Renal cortex interstitium (tissue), 11 donors: ENCODE measurements around the gene SPRR3. TPM values are rescaled to one million over a fixed set of nuclear protein-coding genes. Genes with fewer than 3 reads are reported as not detected.
"Not testable (repeated sequence)": the region's sequence is repeated elsewhere in the genome, so short reads cannot be mapped to it uniquely, and the experiment has no call there.

ENCODE experiments used
- DNase-seq, 11 donors: peaks; one replicate each; pipeline ENCODE4 v3.0.0-alpha.2; 2013; ENCODE audit warnings: low read depth in 9 of 11, low spot score in 4 of 11; ENCODE audit errors: extremely low read depth in 1 of 11
- polyA plus RNA-seq, 3 donors: library from polyadenylated mRNA; unstranded; fragments of 120-200 nt; gene quantifications; one replicate each; pipeline ENCODE4 v1.2.1, GENCODE V29; 2013; ENCODE audit not compliant: insufficient read length in 3 of 3

Gene SPRR3
- polyA plus RNA-seq, 3 donors, result not detected

- peak in 1 of 11 donors; percentile 3 for DNase-seq
Measured at GRCh38 chr1:152981146-152981871, 20.2 kb upstream of the SPRR3 start.

GRCh38 chr1:152982076-152982475, 19.5 kb upstream of the SPRR3 start:
- no peak for DNase-seq

- no peak for DNase-seq
Measured at GRCh38 chr1:152983234-152983633, 18.3 kb upstream of the SPRR3 start.

GRCh38 chr1:152983743-152984142, 17.8 kb upstream of the SPRR3 start, which contains the start of gene SPRR1A:
Gene SPRR1A, plus strand, starts transcription at chr1:152984081. Its CDS starts 1,150 bp downstream, at chr1:152985231.
- no peak for DNase-seq

- DNase-seq, result no peak
Measured at GRCh38 chr1:152986578-152986977, 15.0 kb upstream of the SPRR3 start.

GRCh38 chr1:152993186-152993585, 8.4 kb upstream of the SPRR3 start:
- no peak for DNase-seq

- no peak for DNase-seq
Measured at GRCh38 chr1:152995842-152996241, 5.7 kb upstream of the SPRR3 start.

- DNase-seq, result no peak
Measured at GRCh38 chr1:152996633-152997400, 4.7 kb upstream of the SPRR3 start.

GRCh38 chr1:152997901-152998300, 3.6 kb upstream of the SPRR3 start:
- no peak for DNase-seq

- no peak for DNase-seq
Measured at GRCh38 chr1:152998476-152998875, 3.1 kb upstream of the SPRR3 start.

GRCh38 chr1:152999818-153000217, 1.7 kb upstream of the SPRR3 start:
- DNase-seq, result no peak

- no peak for DNase-seq
Measured at GRCh38 chr1:153000294-153000693, 1.3 kb upstream of the SPRR3 start.

- not testable (repeated sequence) for DNase-seq
Measured at GRCh38 chr1:153011235-153011758, 9.7 kb downstream of the SPRR3 start.

GRCh38 chr1:153021829-153022228, 20.3 kb downstream of the SPRR3 start:
- DNase-seq, result not testable (repeated sequence)

GRCh38 chr1:153022340-153022739, 20.8 kb downstream of the SPRR3 start:
- not testable (repeated sequence) for DNase-seq

GRCh38 chr1:153023109-153023508, 21.6 kb downstream of the SPRR3 start:
- DNase-seq, result no peak

GRCh38 chr1:153024413-153024812, 22.9 kb downstream of the SPRR3 start:
- DNase-seq, result no peak

- DNase-seq, result no peak
Measured at GRCh38 chr1:153025797-153026196, 24.2 kb downstream of the SPRR3 start.

- no peak for DNase-seq
Measured at GRCh38 chr1:153028766-153029165, 27.2 kb downstream of the SPRR3 start.

GRCh38 chr1:153030895-153031294, 29.3 kb downstream of the SPRR3 start, which contains the start of gene SPRR1B:
Gene SPRR1B, plus strand, starts transcription at chr1:153031203. Its CDS starts 1,143 bp downstream, at chr1:153032346.
- no peak for DNase-seq
